A549 treated with RU486 at 1 μM for 4 hours (cell line): ENCODE data around the gene PREX1. TPM values are rescaled to one million over a fixed set of nuclear protein-coding genes. Genes with fewer than 3 reads are reported as not detected.

ENCODE experiments used
- total RNA-seq: library from RNA; stranded (reverse); fragments of 200-300 nt; extraction: Qiagen RNA extraction; gene quantifications from 5 replicates; pipeline ENCODE4 v1.2.3, GENCODE V29; 2022; ENCODE audit warnings: low read depth

Gene PREX1
- total RNA-seq = 11.8 to 14.4 TPM (median 12.5 TPM) in 5 replicates

GRCh38 chr20:48827855-48828733 is at the start of gene PREX1:
Gene PREX1, minus strand, starts transcription at chr20:48827999. Its CDS starts 139 bp downstream, at chr20:48827860.

Other genes with a start within 250 kb of the PREX1 start
- gene ARFGEF2, start 93.7 kb upstream of the PREX1 start, total RNA-seq = 8.3 to 14.5 TPM (median 14.2 TPM) in 5 replicates
- 61.1 to 104 TPM (median 99.8 TPM) in 5 replicates for gene CSE1L, start 218.3 kb upstream of the PREX1 start, total RNA-seq